Neural progenitor cell (in vitro differentiated cells): Measurements from ENCODE around the gene RNF144A.

Source experiments
- EZH2phosphoT487 ChIP-seq: fragments of 200-600 bp; sonication (generic); IDR thresholded peaks from 2 replicates; pipeline ENCODE4 v1.6.1; 2017; ENCODE audit warnings: antibody characterized with exemption
- TF ChIP-seq, protein P1 (sequence below): fragments of 200-600 bp; sonication (generic); IDR thresholded peaks from 2 replicates; pipeline ENCODE4 v1.5.1; 2017; ENCODE audit warnings: antibody characterized with exemption, mild to moderate bottlenecking

DNA sequence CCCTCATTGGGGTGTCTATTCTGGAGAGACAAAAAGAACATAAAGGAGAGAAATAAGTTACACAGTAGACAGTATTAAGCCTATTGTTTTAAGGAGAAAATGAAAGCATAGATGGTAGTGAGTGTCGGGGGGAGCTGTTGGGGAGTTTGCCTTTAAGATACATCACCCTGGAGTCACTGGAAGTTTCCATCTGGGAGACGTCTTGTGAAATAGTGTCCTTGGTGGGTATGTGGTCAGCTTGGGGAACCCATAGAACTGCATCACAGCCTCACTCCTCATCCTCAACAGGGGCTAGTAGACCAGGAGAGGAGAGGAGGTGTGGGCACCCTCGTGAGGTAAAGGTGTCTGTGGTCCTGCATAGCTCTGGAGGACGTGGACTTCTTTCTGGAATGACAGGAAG is 60.6 kb downstream of the RNF144A start:
- TF ChIP-seq, protein P1, sequence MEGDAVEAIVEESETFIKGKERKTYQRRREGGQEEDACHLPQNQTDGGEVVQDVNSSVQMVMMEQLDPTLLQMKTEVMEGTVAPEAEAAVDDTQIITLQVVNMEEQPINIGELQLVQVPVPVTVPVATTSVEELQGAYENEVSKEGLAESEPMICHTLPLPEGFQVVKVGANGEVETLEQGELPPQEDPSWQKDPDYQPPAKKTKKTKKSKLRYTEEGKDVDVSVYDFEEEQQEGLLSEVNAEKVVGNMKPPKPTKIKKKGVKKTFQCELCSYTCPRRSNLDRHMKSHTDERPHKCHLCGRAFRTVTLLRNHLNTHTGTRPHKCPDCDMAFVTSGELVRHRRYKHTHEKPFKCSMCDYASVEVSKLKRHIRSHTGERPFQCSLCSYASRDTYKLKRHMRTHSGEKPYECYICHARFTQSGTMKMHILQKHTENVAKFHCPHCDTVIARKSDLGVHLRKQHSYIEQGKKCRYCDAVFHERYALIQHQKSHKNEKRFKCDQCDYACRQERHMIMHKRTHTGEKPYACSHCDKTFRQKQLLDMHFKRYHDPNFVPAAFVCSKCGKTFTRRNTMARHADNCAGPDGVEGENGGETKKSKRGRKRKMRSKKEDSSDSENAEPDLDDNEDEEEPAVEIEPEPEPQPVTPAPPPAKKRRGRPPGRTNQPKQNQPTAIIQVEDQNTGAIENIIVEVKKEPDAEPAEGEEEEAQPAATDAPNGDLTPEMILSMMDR: no peak
- TF ChIP-seq EZH2phosphoT487: no peak
